Ascending aorta (tissue), 2 donors: ENCODE data around the gene SELENOI. TPM values are rescaled to one million over a fixed set of nuclear protein-coding genes. Genes with fewer than 3 reads are reported as not detected.

Source experiments
- DNase-seq, 2 donors: peaks; one replicate each; pipeline ENCODE4 v3.0.0-alpha.2; 2019; ENCODE audit warnings: low spot score in 2 of 2
- H3K27ac ChIP-seq, 2 donors: fragments of 200-600 bp; sonication (generic); one replicate each; pipeline ENCODE4 v1.5.1; 2016 to 2017; ENCODE audit warnings: mild to moderate bottlenecking in 1 of 2
- H3K27me3 ChIP-seq: fragments of 200-600 bp; sonication (generic); one replicate; pipeline ENCODE4 v1.5.1; 2017
- H3K36me3 ChIP-seq, 2 donors: fragments of 200-600 bp; sonication (generic); one replicate each; pipeline ENCODE4 v1.5.1; 2016
- H3K4me1 ChIP-seq, 2 donors: fragments of 200-600 bp; sonication (generic); one replicate each; pipeline ENCODE4 v1.5.1; 2016 to 2017; ENCODE audit warnings: mild to moderate bottlenecking in 1 of 2
- H3K4me3 ChIP-seq, 2 donors: fragments of 200-600 bp; sonication (generic); one replicate each; pipeline ENCODE4 v1.5.1; 2016 to 2017; ENCODE audit warnings: mild to moderate bottlenecking in 1 of 2
- H3K9me3 ChIP-seq, 2 donors: fragments of 200-600 bp; sonication (generic); one replicate each; pipeline ENCODE4 v1.5.1; 2016
- CTCF ChIP-seq, 3 experiments: fragments of 200-600 bp in 2 of 3; fragments of 450-650 bp in 1 of 3; sonication (generic) in 2 of 3; IDR thresholded peaks; one replicate each; pipeline ENCODE4 v1.5.1; 2016 to 2019; ENCODE audit warnings: antibody characterized with exemption in 3 of 3, mild to moderate bottlenecking in 1 of 3, moderate library complexity in 1 of 3
- intact Hi-C: fragments of 100-400 bp; cut with DNase I; formaldehyde crosslinking; loops from one replicate; pipeline ENCODE4 v1.15.1; 2023
- total RNA-seq: library from RNA; depleted of rRNA; stranded (reverse); fragments of >200 nt; gene quantifications from one replicate; pipeline ENCODE4 v1.1.0, GENCODE V29; 2016

SELENOI gene
- total RNA-seq, 1 donor from 2014 or later: 2.2 TPM

DNA sequence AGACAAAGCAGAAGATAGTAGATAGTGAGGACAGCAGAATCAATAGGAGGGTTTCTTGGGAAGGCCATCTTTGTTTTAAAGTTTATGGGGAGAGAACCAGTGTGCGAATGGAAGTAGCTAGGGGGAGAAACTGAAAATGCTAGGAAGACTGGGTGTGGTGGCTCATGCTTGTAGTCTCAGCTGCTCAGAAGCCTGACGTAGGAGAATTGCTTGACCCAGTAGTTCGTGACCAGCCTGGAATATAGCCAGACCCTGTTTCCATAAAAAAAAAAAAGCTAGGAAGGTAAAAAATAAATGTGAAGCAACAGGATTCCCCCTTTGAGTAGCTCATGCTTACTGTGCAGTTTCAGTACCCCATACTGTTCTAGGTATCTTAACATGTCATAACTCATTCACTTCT, 36.6 kb downstream of the SELENOI start:
- Histone ChIP-seq H3K36me3 (peaks cover 0 to 28% of the 10 kb centered on the region in 2 donors), H3K4me3 (no peak overlapping the region), H3K27ac (no peak overlapping the region)

GRCh38 chr2:26384183-26384582, 38.2 kb downstream of the SELENOI start:
- intact Hi-C loops: no loop called here
- TF ChIP-seq CTCF (IDR thresholded peaks at IDR 0.05): no peak
- DNase-seq: no peak
- Histone ChIP-seq H3K9me3 (no peaks in the 10 kb centered on the region), H3K27ac (no peak overlapping the region), H3K27me3 (no peaks in the 10 kb centered on the region), H3K4me3 (no peak overlapping the region), H3K36me3 (peaks cover 0 to 29% of the 10 kb centered on the region in 2 donors), H3K4me1 (no peaks in the 10 kb centered on the region)

More for the DNA sequence above, 36.6 kb downstream of the SELENOI start:
- Histone ChIP-seq H3K4me1 (no peaks in the 10 kb centered on the region), H3K27me3 (no peaks in the 10 kb centered on the region), H3K9me3 (no peaks in the 10 kb centered on the region)
- TF ChIP-seq CTCF (IDR thresholded peaks at IDR 0.05): no peak
- intact Hi-C loops: no loop called here
- no peak for DNase-seq

DNA sequence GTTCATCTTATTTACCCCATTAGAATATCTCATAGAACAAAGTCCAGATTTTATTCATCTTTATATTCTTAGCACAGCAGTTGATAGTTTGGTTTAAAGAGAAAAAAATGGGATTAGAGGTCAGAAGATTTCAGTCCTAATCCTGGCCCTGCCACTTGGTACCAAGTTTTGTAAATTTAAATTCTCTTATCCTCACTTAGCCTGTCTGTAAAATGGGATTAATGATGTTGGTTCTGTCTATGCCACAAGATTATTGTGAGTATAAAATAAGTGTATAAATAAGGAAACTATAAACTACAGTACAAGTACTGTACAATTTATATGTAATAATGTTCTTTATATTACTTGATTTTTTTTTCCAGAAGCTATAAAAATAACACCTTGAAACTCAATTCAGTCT, 38.7 kb downstream of the SELENOI start:
- no peaks in the 10 kb centered on the region for H3K27me3 ChIP-seq
- H3K27ac ChIP-seq: no peak overlapping the region
- TF ChIP-seq CTCF (IDR thresholded peaks at IDR 0.05): no peak
- intact Hi-C loops: no loop called here
- no peaks in the 10 kb centered on the region for H3K4me1 ChIP-seq
- no peak overlapping the region for H3K4me3 ChIP-seq
- H3K9me3 ChIP-seq: no peaks in the 10 kb centered on the region
- peaks cover 0 to 32% of the 10 kb centered on the region in 2 donors for H3K36me3 ChIP-seq
- DNase-seq: no peak

GRCh38 chr2:26387189-26387588, 41.2 kb downstream of the SELENOI start:
- Histone ChIP-seq H3K9me3 (no peaks in the 10 kb centered on the region), H3K4me3 (no peak overlapping the region), H3K27ac (no peak overlapping the region), H3K36me3 (peaks cover 0 to 32% of the 10 kb centered on the region in 2 donors), H3K4me1 (no peaks in the 10 kb centered on the region), H3K27me3 (no peaks in the 10 kb centered on the region)
- intact Hi-C loops: no loop called here
- DNase-seq: no peak
- TF ChIP-seq CTCF (IDR thresholded peaks at IDR 0.05): no peak

- DNase-seq: no peak
Measured at GRCh38 chr2:26394694-26395093, 48.8 kb downstream of the SELENOI start.

More at GRCh38 chr2:26394694-26395093, 48.8 kb downstream of the SELENOI start:
- Histone ChIP-seq H3K27ac (no peak overlapping the region), H3K4me1 (peaks cover 0 to 4% of the 10 kb centered on the region in 2 donors), H3K36me3 (no peaks in the 10 kb centered on the region), H3K27me3 (no peaks in the 10 kb centered on the region), H3K4me3 (no peak overlapping the region), H3K9me3 (no peaks in the 10 kb centered on the region)
- no peak for TF ChIP-seq CTCF (IDR thresholded peaks at IDR 0.05)
- intact Hi-C loops: no loop called here
